ENCODE results near the gene SEMA5A.

The SEMA5A gene

GRCh38 chr5:9533096-9533495 lies 12.8 kb downstream of the SEMA5A start:
- Histone ChIP-seq H3K9ac (ENCODE audit: low read length) (no peak overlapping the region), H3K36me3 (ENCODE audit: control insufficient read depth, low read depth, low read length) (no peaks in the 10 kb centered on the region), H3K27me3 (ENCODE audit: control insufficient read depth, insufficient read depth, low read length) (no peaks in the 10 kb centered on the region), H3K4me3 (ENCODE audit: low read length) (no peak overlapping the region), H3K9me3 (ENCODE audit: control insufficient read depth, low read depth, low read length) (no peaks in the 10 kb centered on the region), H3K4me1 (ENCODE audit: control insufficient read depth, low read depth, low read length) (peaks cover 9% of the 10 kb centered on the region), H3K27ac (ENCODE audit: low read length) (no peak overlapping the region)

GRCh38 chr5:9529513-9529912 lies 16.4 kb downstream of the SEMA5A start:
- H3K27me3 ChIP-seq (ENCODE audit: control insufficient read depth, insufficient read depth, low read length) = no peaks in the 10 kb centered on the region
- no peak overlapping the region for H3K9ac ChIP-seq (ENCODE audit: low read length)
- H3K27ac ChIP-seq (ENCODE audit: low read length) = no peak overlapping the region
- H3K4me1 ChIP-seq (ENCODE audit: control insufficient read depth, low read depth, low read length) = peaks cover 5% of the 10 kb centered on the region
- H3K36me3 ChIP-seq (ENCODE audit: control insufficient read depth, low read depth, low read length) = no peaks in the 10 kb centered on the region
- H3K4me3 ChIP-seq (ENCODE audit: low read length) = no peak overlapping the region
- no peaks in the 10 kb centered on the region for H3K9me3 ChIP-seq (ENCODE audit: control insufficient read depth, low read depth, low read length)

DNA sequence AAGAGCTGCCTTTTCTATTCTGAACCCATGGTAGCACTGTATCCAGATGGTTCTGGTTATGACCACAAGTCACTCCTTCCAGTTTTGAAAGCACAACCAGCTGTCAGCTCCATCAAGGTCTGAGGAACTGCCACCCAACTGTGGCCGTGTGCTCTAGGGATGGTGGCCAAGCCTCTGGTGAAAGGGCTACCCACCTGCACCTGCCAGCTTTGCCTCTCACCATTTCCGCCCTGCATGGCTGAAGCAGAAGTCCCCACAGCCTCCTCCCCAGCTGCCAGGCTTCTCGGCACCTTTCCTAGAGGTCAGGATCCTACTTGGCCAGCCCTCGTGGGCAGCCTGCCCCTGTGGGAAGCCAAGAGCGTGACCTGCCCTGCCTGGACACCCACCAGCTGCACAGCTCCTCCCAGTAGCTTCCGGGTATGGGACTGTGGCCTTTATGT lies 16.8 kb downstream of the SEMA5A start:
- Histone ChIP-seq H3K9ac (ENCODE audit: low read length) (no peak overlapping the region), H3K36me3 (ENCODE audit: control insufficient read depth, low read depth, low read length) (no peaks in the 10 kb centered on the region), H3K27ac (ENCODE audit: low read length) (no peak overlapping the region), H3K4me1 (ENCODE audit: control insufficient read depth, low read depth, low read length) (peaks cover 5% of the 10 kb centered on the region), H3K4me3 (ENCODE audit: low read length) (no peak overlapping the region), H3K27me3 (ENCODE audit: control insufficient read depth, insufficient read depth, low read length) (no peaks in the 10 kb centered on the region), H3K9me3 (ENCODE audit: control insufficient read depth, low read depth, low read length) (no peaks in the 10 kb centered on the region)

DNA sequence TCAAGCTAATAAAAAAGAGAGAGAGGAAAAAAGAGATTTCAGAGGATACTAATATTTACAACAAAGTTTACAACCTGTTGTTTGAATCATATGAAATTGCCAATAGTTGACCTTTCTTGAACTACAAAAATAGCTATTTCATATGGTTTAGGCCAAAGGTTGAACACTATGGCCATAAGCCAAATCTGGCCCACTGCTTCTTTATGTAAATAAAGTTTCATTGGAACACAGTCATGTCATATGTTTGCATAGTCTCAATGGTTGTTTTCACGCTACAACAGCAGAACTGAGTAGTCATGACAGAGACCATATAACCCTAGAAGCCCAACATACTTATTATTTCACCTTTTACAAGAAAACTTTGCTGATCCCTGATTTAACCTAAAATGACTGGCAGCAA lies 20.9 kb downstream of the SEMA5A start:
- Histone ChIP-seq H3K9me3 (ENCODE audit: control insufficient read depth, low read depth, low read length) (no peaks in the 10 kb centered on the region), H3K4me1 (ENCODE audit: control insufficient read depth, low read depth, low read length) (no peaks in the 10 kb centered on the region), H3K36me3 (ENCODE audit: control insufficient read depth, low read depth, low read length) (no peaks in the 10 kb centered on the region), H3K9ac (ENCODE audit: low read length) (no peak overlapping the region), H3K27ac (ENCODE audit: low read length) (no peak overlapping the region), H3K4me3 (ENCODE audit: low read length) (no peak overlapping the region), H3K27me3 (ENCODE audit: control insufficient read depth, insufficient read depth, low read length) (no peaks in the 10 kb centered on the region)

GRCh38 chr5:9523090-9523823 lies 22.6 kb downstream of the SEMA5A start:
- no peaks in the 10 kb centered on the region for H3K9me3 ChIP-seq (ENCODE audit: control insufficient read depth, low read depth, low read length)
- no peaks in the 10 kb centered on the region for H3K36me3 ChIP-seq (ENCODE audit: control insufficient read depth, low read depth, low read length)
- no peaks in the 10 kb centered on the region for H3K4me1 ChIP-seq (ENCODE audit: control insufficient read depth, low read depth, low read length)
- H3K27me3 ChIP-seq (ENCODE audit: control insufficient read depth, insufficient read depth, low read length) = no peaks in the 10 kb centered on the region
- no peak overlapping the region for H3K27ac ChIP-seq (ENCODE audit: low read length)
- no peak overlapping the region for H3K9ac ChIP-seq (ENCODE audit: low read length)
- H3K4me3 ChIP-seq (ENCODE audit: low read length) = no peak overlapping the region

DNA sequence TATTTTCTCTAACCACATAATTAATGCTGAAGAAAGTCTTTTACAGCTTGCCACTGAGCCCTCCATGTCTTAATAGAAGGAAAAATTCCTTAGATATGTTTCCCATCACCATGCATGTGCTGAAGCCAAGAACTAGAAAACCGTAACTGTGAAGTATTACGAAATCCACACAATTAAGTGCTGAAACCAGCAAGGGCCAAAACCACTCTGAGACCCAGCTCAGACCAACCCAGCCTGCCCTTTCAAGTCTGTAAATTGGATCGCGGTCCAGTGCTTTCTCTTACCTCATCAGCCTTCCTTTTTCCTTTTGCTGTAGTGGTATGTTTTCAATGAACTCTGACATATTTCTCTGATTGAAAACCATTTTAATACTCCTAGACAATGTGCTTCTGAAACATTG lies 26.3 kb downstream of the SEMA5A start:
- Histone ChIP-seq H3K36me3 (ENCODE audit: control insufficient read depth, low read depth, low read length) (no peaks in the 10 kb centered on the region), H3K9ac (ENCODE audit: low read length) (no peak overlapping the region), H3K27ac (ENCODE audit: low read length) (no peak overlapping the region), H3K4me1 (ENCODE audit: control insufficient read depth, low read depth, low read length) (no peaks in the 10 kb centered on the region), H3K27me3 (ENCODE audit: control insufficient read depth, insufficient read depth, low read length) (no peaks in the 10 kb centered on the region), H3K4me3 (ENCODE audit: low read length) (no peak overlapping the region), H3K9me3 (ENCODE audit: control insufficient read depth, low read depth, low read length) (no peaks in the 10 kb centered on the region)

GRCh38 chr5:9516591-9516990 lies 29.3 kb downstream of the SEMA5A start:
- no peaks in the 10 kb centered on the region for H3K4me1 ChIP-seq (ENCODE audit: control insufficient read depth, low read depth, low read length)
- no peak overlapping the region for H3K27ac ChIP-seq (ENCODE audit: low read length)
- no peaks in the 10 kb centered on the region for H3K27me3 ChIP-seq (ENCODE audit: control insufficient read depth, insufficient read depth, low read length)
- H3K9ac ChIP-seq (ENCODE audit: low read length) = no peak overlapping the region
- no peaks in the 10 kb centered on the region for H3K36me3 ChIP-seq (ENCODE audit: control insufficient read depth, low read depth, low read length)
- H3K4me3 ChIP-seq (ENCODE audit: low read length) = no peak overlapping the region
- H3K9me3 ChIP-seq (ENCODE audit: control insufficient read depth, low read depth, low read length) = no peaks in the 10 kb centered on the region

- H3K27ac ChIP-seq (ENCODE audit: low read length) = no peak overlapping the region
- H3K4me3 ChIP-seq (ENCODE audit: low read length) = no peak overlapping the region
- no peaks in the 10 kb centered on the region for H3K36me3 ChIP-seq (ENCODE audit: control insufficient read depth, low read depth, low read length)
- no peaks in the 10 kb centered on the region for H3K27me3 ChIP-seq (ENCODE audit: control insufficient read depth, insufficient read depth, low read length)
- H3K9ac ChIP-seq (ENCODE audit: low read length) = no peak overlapping the region
- H3K4me1 ChIP-seq (ENCODE audit: control insufficient read depth, low read depth, low read length) = no peaks in the 10 kb centered on the region
- H3K9me3 ChIP-seq (ENCODE audit: control insufficient read depth, low read depth, low read length) = no peaks in the 10 kb centered on the region
Observed at GRCh38 chr5:9515436-9515835, 30.4 kb downstream of the SEMA5A start.

DNA sequence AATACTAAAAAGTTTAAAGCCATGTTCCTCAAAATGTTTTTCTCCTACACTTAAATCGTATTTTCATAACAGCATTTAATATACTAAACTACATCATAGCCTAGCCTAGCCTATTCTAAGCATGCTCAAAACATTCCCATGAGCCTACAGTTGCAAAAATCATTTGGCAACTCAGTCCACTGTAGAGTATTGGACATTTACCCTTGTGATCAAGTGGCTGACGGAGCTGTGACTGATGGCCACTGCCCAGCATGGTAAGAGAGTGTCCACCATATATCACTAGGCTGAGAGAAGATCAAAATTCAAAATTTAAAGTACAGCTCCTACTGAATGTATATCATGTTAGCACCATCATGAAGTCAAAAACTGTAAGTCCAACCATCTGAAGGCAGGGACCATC lies 30.9 kb downstream of the SEMA5A start:
- H3K4me1 ChIP-seq (ENCODE audit: control insufficient read depth, low read depth, low read length) = no peaks in the 10 kb centered on the region
- no peaks in the 10 kb centered on the region for H3K9me3 ChIP-seq (ENCODE audit: control insufficient read depth, low read depth, low read length)
- no peak overlapping the region for H3K4me3 ChIP-seq (ENCODE audit: low read length)
- H3K9ac ChIP-seq (ENCODE audit: low read length) = no peak overlapping the region
- no peak overlapping the region for H3K27ac ChIP-seq (ENCODE audit: low read length)
- no peaks in the 10 kb centered on the region for H3K36me3 ChIP-seq (ENCODE audit: control insufficient read depth, low read depth, low read length)
- no peaks in the 10 kb centered on the region for H3K27me3 ChIP-seq (ENCODE audit: control insufficient read depth, insufficient read depth, low read length)

- Histone ChIP-seq H3K4me3 (ENCODE audit: low read length) (no peak overlapping the region), H3K9me3 (ENCODE audit: control insufficient read depth, low read depth, low read length) (no peaks in the 10 kb centered on the region), H3K27ac (ENCODE audit: low read length) (no peak overlapping the region), H3K36me3 (ENCODE audit: control insufficient read depth, low read depth, low read length) (no peaks in the 10 kb centered on the region), H3K9ac (ENCODE audit: low read length) (no peak overlapping the region), H3K27me3 (ENCODE audit: control insufficient read depth, insufficient read depth, low read length) (no peaks in the 10 kb centered on the region), H3K4me1 (ENCODE audit: control insufficient read depth, low read depth, low read length) (no peaks in the 10 kb centered on the region)
Observed at GRCh38 chr5:9513827-9514226, 32.0 kb downstream of the SEMA5A start.

GRCh38 chr5:9512457-9512856 lies 33.4 kb downstream of the SEMA5A start:
- H3K4me1 ChIP-seq (ENCODE audit: control insufficient read depth, low read depth, low read length) = no peaks in the 10 kb centered on the region
- H3K27me3 ChIP-seq (ENCODE audit: control insufficient read depth, insufficient read depth, low read length) = no peaks in the 10 kb centered on the region
- no peak overlapping the region for H3K27ac ChIP-seq (ENCODE audit: low read length)
- H3K36me3 ChIP-seq (ENCODE audit: control insufficient read depth, low read depth, low read length) = no peaks in the 10 kb centered on the region
- no peaks in the 10 kb centered on the region for H3K9me3 ChIP-seq (ENCODE audit: control insufficient read depth, low read depth, low read length)
- no peak overlapping the region for H3K4me3 ChIP-seq (ENCODE audit: low read length)
- no peak overlapping the region for H3K9ac ChIP-seq (ENCODE audit: low read length)

GRCh38 chr5:9507974-9508373 lies 37.9 kb downstream of the SEMA5A start:
- no peak overlapping the region for H3K27ac ChIP-seq (ENCODE audit: low read length)
- H3K9me3 ChIP-seq (ENCODE audit: control insufficient read depth, low read depth, low read length) = no peaks in the 10 kb centered on the region
- H3K36me3 ChIP-seq (ENCODE audit: control insufficient read depth, low read depth, low read length) = no peaks in the 10 kb centered on the region
- H3K9ac ChIP-seq (ENCODE audit: low read length) = no peak overlapping the region
- no peak overlapping the region for H3K4me3 ChIP-seq (ENCODE audit: low read length)
- no peaks in the 10 kb centered on the region for H3K4me1 ChIP-seq (ENCODE audit: control insufficient read depth, low read depth, low read length)
- no peaks in the 10 kb centered on the region for H3K27me3 ChIP-seq (ENCODE audit: control insufficient read depth, insufficient read depth, low read length)

All from iPS-18a (cell line).